Loucy (cell line): ENCODE measurements around the gene ARHGAP1.

Source experiments
- EZH2phosphoT487 ChIP-seq: fragments of 200-600 bp; IDR thresholded peaks from 2 replicates; pipeline ENCODE4 v1.6.1; 2018; ENCODE audit warnings: antibody characterized with exemption, mild to moderate bottlenecking, moderate library complexity, borderline replicate concordance
- TF ChIP-seq, protein P1 (sequence below): fragments of 200-600 bp; sonication (generic); conservative IDR thresholded peaks from 2 replicates; pipeline ENCODE4 v1.5.1; 2014; ENCODE audit warnings: mild to moderate bottlenecking, antibody characterized with exemption, low read length

DNA sequence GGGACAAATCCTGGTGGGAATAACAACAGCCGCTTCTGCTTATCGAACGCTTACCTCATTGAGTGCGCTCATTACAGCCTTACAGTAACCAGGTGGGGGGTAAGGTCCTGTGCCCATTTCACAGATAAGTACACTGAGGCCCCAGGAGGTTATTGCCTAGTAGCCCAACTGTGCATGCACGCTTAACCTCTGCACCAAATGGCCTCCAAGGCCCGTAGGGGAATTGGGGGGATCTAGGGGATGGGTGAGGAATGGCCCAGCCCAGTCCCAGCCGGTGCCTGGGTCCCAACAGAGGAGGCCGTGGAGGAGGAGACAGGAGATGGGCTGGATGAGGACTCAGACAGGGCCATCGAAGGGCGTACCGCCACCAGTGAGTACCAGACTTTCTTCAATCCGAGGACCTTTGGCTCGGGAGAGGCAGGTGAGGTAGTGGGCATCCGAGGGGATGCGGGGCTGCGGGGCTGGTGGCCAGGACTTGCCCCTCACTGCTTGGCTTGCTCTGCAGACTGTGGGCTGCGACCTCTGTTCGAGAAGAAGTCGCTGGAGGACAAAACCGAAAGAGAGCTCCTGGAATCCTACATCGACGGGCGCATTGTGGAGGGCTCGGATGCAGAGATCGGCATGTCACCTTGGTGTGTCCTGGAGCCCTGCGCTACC is 25.9 kb upstream of the ARHGAP1 start:
- TF ChIP-seq, protein P1, sequence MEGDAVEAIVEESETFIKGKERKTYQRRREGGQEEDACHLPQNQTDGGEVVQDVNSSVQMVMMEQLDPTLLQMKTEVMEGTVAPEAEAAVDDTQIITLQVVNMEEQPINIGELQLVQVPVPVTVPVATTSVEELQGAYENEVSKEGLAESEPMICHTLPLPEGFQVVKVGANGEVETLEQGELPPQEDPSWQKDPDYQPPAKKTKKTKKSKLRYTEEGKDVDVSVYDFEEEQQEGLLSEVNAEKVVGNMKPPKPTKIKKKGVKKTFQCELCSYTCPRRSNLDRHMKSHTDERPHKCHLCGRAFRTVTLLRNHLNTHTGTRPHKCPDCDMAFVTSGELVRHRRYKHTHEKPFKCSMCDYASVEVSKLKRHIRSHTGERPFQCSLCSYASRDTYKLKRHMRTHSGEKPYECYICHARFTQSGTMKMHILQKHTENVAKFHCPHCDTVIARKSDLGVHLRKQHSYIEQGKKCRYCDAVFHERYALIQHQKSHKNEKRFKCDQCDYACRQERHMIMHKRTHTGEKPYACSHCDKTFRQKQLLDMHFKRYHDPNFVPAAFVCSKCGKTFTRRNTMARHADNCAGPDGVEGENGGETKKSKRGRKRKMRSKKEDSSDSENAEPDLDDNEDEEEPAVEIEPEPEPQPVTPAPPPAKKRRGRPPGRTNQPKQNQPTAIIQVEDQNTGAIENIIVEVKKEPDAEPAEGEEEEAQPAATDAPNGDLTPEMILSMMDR = no peak
- TF ChIP-seq EZH2phosphoT487 = no peak
